ENCODE data around the gene MYO3B.

The MYO3B gene

DNA sequence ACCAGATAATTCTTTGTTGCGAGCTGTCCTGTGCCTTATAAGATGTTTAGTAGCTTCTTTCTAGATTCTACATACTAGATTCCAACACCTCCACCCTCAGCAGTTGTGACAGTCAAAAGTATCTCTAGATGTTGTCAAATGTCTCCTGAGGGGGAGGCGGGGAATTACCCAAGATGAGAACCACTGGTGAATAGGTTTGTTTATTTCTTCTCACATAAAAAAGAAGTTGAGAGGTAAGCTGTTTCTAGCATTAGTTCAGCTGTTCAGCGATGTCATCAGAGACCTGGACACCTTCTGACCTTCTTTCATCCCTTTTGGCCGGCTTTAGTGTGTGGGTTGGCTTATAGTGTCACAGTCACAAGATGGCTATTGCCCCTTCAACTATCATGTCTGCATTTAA lies 299.7 kb downstream of the MYO3B start:
- Histone ChIP-seq H2BK5ac (ENCODE audit: low read depth, low read length, poor library complexity) (no peak overlapping the region), H2BK120ac (ENCODE audit: insufficient read depth, low read length, poor library complexity) (no peak overlapping the region), H3K4me1 (ENCODE audit: control insufficient read depth in 1 of 2, insufficient read depth in 2 of 2, low read length in 2 of 2) (no peaks in the 10 kb centered on the region), H3K27ac (ENCODE audit: low read depth, low read length) (no peak overlapping the region), H3K23ac (ENCODE audit: low read length) (no peak overlapping the region), H3K79me2 (ENCODE audit: control insufficient read depth, insufficient read depth, low read length, poor library complexity) (no peaks in the 10 kb centered on the region), H3K4ac (ENCODE audit: low read depth, low read length) (no peak overlapping the region), H4K91ac (ENCODE audit: low read depth, low read length) (no peak overlapping the region), H3K9me3 (ENCODE audit: insufficient read depth, low read depth, low read length) (no peaks in the 10 kb centered on the region), H3K36me3 (ENCODE audit: control insufficient read depth in 1 of 2, insufficient read depth in 2 of 2, low read length in 2 of 2) (no peaks in the 10 kb centered on the region), H4K12ac (ENCODE audit: low read depth, low read length) (no peak overlapping the region), H2AK5ac (ENCODE audit: low read length) (no peak overlapping the region), H3K79me1 (ENCODE audit: low read length) (no peaks in the 10 kb centered on the region), H3K14ac (ENCODE audit: low read length) (no peak overlapping the region), H4K8ac (ENCODE audit: low read depth, low read length) (no peak overlapping the region), H3K4me2 (ENCODE audit: low read length) (no peak overlapping the region), H2BK12ac (ENCODE audit: low read length) (no peak overlapping the region), H3K18ac (ENCODE audit: low read length) (no peak overlapping the region), H3K9ac (ENCODE audit: low read length) (no peak overlapping the region), H3K27me3 (ENCODE audit: insufficient read depth, low read length) (no peaks in the 10 kb centered on the region), H3K4me3 (ENCODE audit: low read depth, low read length) (no peak overlapping the region), H2AFZ (ENCODE audit: insufficient read depth, low read length, poor library complexity) (no peak overlapping the region)
- WGBS (ENCODE audit: extremely low coverage, insufficient coverage, insufficient read length): no CpG with 5 or more reads among the region's 4 CpGs
- DNase-seq: peak; percentile 43 to 56

DNA sequence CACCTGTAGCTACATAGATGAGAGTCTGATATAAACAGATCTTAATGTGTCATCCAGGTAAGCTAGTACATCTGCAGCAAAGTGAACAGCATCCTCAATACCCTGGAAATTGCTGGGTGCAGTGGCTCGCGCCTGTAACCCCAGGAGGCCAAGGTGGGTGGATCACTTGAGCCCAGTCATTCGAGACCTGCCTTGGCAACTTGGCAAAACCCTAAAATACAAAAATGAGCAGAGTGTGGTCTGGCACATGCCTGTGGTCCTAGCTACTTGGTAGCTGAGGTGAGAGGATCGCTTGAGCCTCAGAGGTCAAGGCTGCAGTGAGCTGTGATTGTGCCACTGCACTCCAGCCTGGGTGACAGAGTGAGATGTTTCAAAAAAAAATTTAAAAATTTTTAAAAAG lies 303.3 kb downstream of the MYO3B start:
- H4K91ac ChIP-seq (ENCODE audit: low read depth, low read length): no peak overlapping the region
- WGBS (ENCODE audit: extremely low coverage, insufficient coverage, insufficient read length): no CpG with 5 or more reads among the region's 4 CpGs

DNA sequence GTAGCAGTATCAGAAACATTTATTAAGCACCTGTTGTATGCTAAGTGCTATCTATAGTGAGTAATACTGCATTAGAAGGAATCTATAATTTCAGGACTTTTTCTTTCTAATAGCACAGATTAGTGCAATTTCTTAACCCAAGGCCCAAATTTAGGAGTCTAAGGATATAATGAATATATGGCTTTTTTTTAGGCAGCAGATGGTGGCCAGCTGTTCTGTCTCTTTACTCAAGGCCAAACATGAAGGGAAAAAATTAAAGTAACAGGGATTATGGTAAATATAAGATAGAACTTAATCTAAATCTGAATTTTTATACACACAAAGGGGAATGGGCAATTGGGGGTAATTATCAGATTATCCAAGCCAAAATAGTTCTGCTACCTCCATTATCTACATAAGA lies 306.6 kb downstream of the MYO3B start:
- H3K4me3 ChIP-seq (ENCODE audit: low read depth, low read length): no peak overlapping the region
- no peak overlapping the region for H4K91ac ChIP-seq (ENCODE audit: low read depth, low read length)
- no peak overlapping the region for H3K14ac ChIP-seq (ENCODE audit: low read length)
- no peak overlapping the region for H3K4me2 ChIP-seq (ENCODE audit: low read length)
- H2AK5ac ChIP-seq (ENCODE audit: low read length): no peak overlapping the region
- H4K8ac ChIP-seq (ENCODE audit: low read depth, low read length): no peak overlapping the region
- H3K9me3 ChIP-seq (ENCODE audit: insufficient read depth, low read depth, low read length): no peaks in the 10 kb centered on the region
- no peaks in the 10 kb centered on the region for H3K4me1 ChIP-seq (ENCODE audit: control insufficient read depth in 1 of 2, insufficient read depth in 2 of 2, low read length in 2 of 2)
- no peak overlapping the region for H3K23ac ChIP-seq (ENCODE audit: low read length)
- H3K36me3 ChIP-seq (ENCODE audit: control insufficient read depth in 1 of 2, insufficient read depth in 2 of 2, low read length in 2 of 2): no peaks in the 10 kb centered on the region
- no peaks in the 10 kb centered on the region for H3K79me2 ChIP-seq (ENCODE audit: control insufficient read depth, insufficient read depth, low read length, poor library complexity)
- H2BK5ac ChIP-seq (ENCODE audit: low read depth, low read length, poor library complexity): no peak overlapping the region
- H2BK120ac ChIP-seq (ENCODE audit: insufficient read depth, low read length, poor library complexity): no peak overlapping the region
- no peak overlapping the region for H2AFZ ChIP-seq (ENCODE audit: insufficient read depth, low read length, poor library complexity)
- no peak overlapping the region for H4K12ac ChIP-seq (ENCODE audit: low read depth, low read length)
- H3K79me1 ChIP-seq (ENCODE audit: low read length): no peaks in the 10 kb centered on the region
- no peak overlapping the region for H2BK12ac ChIP-seq (ENCODE audit: low read length)
- no peak overlapping the region for H3K27ac ChIP-seq (ENCODE audit: low read depth, low read length)
- no peak overlapping the region for H3K9ac ChIP-seq (ENCODE audit: low read length)
- no peaks in the 10 kb centered on the region for H3K27me3 ChIP-seq (ENCODE audit: insufficient read depth, low read length)
- DNase-seq: no peak
- no peak overlapping the region for H3K18ac ChIP-seq (ENCODE audit: low read length)
- no peak overlapping the region for H3K4ac ChIP-seq (ENCODE audit: low read depth, low read length)

More for the DNA sequence above, 303.3 kb downstream of the MYO3B start:
- Histone ChIP-seq H2BK5ac (ENCODE audit: low read depth, low read length, poor library complexity) (no peak overlapping the region), H3K79me2 (ENCODE audit: control insufficient read depth, insufficient read depth, low read length, poor library complexity) (no peaks in the 10 kb centered on the region), H2BK12ac (ENCODE audit: low read length) (no peak overlapping the region), H3K14ac (ENCODE audit: low read length) (no peak overlapping the region), H3K4me2 (ENCODE audit: low read length) (no peak overlapping the region), H2BK120ac (ENCODE audit: insufficient read depth, low read length, poor library complexity) (no peak overlapping the region), H3K36me3 (ENCODE audit: control insufficient read depth in 1 of 2, insufficient read depth in 2 of 2, low read length in 2 of 2) (no peaks in the 10 kb centered on the region), H3K23ac (ENCODE audit: low read length) (no peak overlapping the region), H4K8ac (ENCODE audit: low read depth, low read length) (no peak overlapping the region), H3K27me3 (ENCODE audit: insufficient read depth, low read length) (no peaks in the 10 kb centered on the region), H4K12ac (ENCODE audit: low read depth, low read length) (no peak overlapping the region), H3K9ac (ENCODE audit: low read length) (no peak overlapping the region), H3K27ac (ENCODE audit: low read depth, low read length) (no peak overlapping the region), H3K4ac (ENCODE audit: low read depth, low read length) (no peak overlapping the region), H2AK5ac (ENCODE audit: low read length) (no peak overlapping the region), H3K18ac (ENCODE audit: low read length) (no peak overlapping the region), H3K4me3 (ENCODE audit: low read depth, low read length) (no peak overlapping the region), H3K79me1 (ENCODE audit: low read length) (no peaks in the 10 kb centered on the region), H3K4me1 (ENCODE audit: control insufficient read depth in 1 of 2, insufficient read depth in 2 of 2, low read length in 2 of 2) (no peaks in the 10 kb centered on the region), H2AFZ (ENCODE audit: insufficient read depth, low read length, poor library complexity) (no peak overlapping the region), H3K9me3 (ENCODE audit: insufficient read depth, low read depth, low read length) (no peaks in the 10 kb centered on the region)
- DNase-seq: no peak

DNA sequence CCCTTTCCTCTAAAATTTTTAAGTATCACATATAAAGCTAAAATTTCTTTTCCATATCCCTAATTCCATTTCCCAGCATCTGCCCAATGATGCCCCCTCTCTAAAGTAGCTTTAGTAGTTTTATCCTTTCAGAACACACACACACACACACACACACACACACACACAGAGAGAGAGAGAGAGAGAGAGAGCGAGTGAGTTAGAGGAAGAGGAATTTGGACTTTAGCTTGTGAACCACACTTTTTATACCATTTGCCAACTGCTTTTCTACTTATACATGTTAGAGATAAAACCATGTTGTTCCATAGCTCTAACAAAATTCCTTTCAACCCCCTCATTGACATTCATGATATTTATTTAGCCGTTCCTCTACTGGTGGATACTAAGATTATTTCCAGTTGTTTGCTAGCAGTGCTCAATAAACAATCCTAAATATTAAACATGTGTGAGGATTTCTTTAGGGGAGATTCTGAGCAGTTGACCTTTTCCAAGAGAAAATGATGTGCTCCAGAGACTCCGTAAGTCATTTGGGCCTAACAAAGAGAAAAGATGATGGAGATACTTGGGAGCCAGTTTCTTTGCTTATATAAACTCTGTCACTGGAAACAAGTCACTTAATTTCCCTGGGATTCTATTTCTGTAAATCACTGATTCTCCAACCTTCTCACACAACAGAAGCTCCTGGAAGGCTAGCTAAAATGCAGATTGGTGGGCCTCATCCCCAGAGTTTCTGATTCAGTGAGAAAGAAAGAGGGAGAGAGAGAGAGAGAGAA lies 307.5 kb downstream of the MYO3B start:
- no peak overlapping the region for H2BK12ac ChIP-seq (ENCODE audit: low read length)
- no peak overlapping the region for H4K91ac ChIP-seq (ENCODE audit: low read depth, low read length)
- no peak overlapping the region for H2AK5ac ChIP-seq (ENCODE audit: low read length)
- no peak overlapping the region for H3K27ac ChIP-seq (ENCODE audit: low read depth, low read length)
- no peak overlapping the region for H2BK120ac ChIP-seq (ENCODE audit: insufficient read depth, low read length, poor library complexity)
- no peak overlapping the region for H4K8ac ChIP-seq (ENCODE audit: low read depth, low read length)
- no peak overlapping the region for H4K12ac ChIP-seq (ENCODE audit: low read depth, low read length)
- H3K4me1 ChIP-seq (ENCODE audit: control insufficient read depth in 1 of 2, insufficient read depth in 2 of 2, low read length in 2 of 2): no peaks in the 10 kb centered on the region
- no peak overlapping the region for H3K23ac ChIP-seq (ENCODE audit: low read length)
- no peaks in the 10 kb centered on the region for H3K36me3 ChIP-seq (ENCODE audit: control insufficient read depth in 1 of 2, insufficient read depth in 2 of 2, low read length in 2 of 2)
- no peaks in the 10 kb centered on the region for H3K79me1 ChIP-seq (ENCODE audit: low read length)
- no peak overlapping the region for H3K4ac ChIP-seq (ENCODE audit: low read depth, low read length)
- H3K14ac ChIP-seq (ENCODE audit: low read length): no peak overlapping the region
- H3K4me3 ChIP-seq (ENCODE audit: low read depth, low read length): no peak overlapping the region
- H3K79me2 ChIP-seq (ENCODE audit: control insufficient read depth, insufficient read depth, low read length, poor library complexity): no peaks in the 10 kb centered on the region
- no peak overlapping the region for H3K9ac ChIP-seq (ENCODE audit: low read length)
- H3K4me2 ChIP-seq (ENCODE audit: low read length): no peak overlapping the region
- H2BK5ac ChIP-seq (ENCODE audit: low read depth, low read length, poor library complexity): no peak overlapping the region
- no peak overlapping the region for H2AFZ ChIP-seq (ENCODE audit: insufficient read depth, low read length, poor library complexity)
- DNase-seq: no peak
- no peaks in the 10 kb centered on the region for H3K9me3 ChIP-seq (ENCODE audit: insufficient read depth, low read depth, low read length)
- WGBS (ENCODE audit: extremely low coverage, insufficient coverage, insufficient read length): no CpG with 5 or more reads among the region's 3 CpGs
- H3K18ac ChIP-seq (ENCODE audit: low read length): no peak overlapping the region
- H3K27me3 ChIP-seq (ENCODE audit: insufficient read depth, low read length): no peaks in the 10 kb centered on the region

All from trophoblast cell (in vitro differentiated cells and primary cell).